VCaP (cell line): ENCODE data around the gene STAC3.

Experiments used
- H3K27ac ChIP-seq: fragments of 450-650 bp; 2 replicates; pipeline ENCODE4 v1.5.1; 2017
- TF ChIP-seq, protein P1 (sequence below): fragments of 450-650 bp; conservative IDR thresholded peaks from 2 replicates; pipeline ENCODE4 v1.5.1; 2017; ENCODE audit warnings: mild to moderate bottlenecking, moderate library complexity

The STAC3 gene

DNA sequence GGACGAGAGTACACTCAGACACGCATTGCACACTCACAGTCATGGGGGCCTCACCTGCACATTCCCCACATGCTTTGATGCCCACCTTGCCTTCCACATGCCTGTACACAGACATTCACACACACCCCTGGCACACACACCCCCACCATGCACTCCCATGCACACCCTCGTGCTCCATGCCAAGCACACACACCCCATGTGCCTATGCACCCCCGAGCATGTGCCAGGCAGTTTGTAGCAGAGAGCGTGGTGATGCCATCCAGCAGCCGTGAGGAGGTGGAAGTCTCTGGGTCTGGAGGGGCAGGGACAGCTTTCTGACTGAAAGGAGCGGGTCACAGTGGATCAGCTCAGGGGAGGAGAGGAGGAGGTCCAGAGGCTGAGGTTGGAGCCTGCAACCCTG is 45.1 kb downstream of the STAC3 start:
- TF ChIP-seq, protein P1, sequence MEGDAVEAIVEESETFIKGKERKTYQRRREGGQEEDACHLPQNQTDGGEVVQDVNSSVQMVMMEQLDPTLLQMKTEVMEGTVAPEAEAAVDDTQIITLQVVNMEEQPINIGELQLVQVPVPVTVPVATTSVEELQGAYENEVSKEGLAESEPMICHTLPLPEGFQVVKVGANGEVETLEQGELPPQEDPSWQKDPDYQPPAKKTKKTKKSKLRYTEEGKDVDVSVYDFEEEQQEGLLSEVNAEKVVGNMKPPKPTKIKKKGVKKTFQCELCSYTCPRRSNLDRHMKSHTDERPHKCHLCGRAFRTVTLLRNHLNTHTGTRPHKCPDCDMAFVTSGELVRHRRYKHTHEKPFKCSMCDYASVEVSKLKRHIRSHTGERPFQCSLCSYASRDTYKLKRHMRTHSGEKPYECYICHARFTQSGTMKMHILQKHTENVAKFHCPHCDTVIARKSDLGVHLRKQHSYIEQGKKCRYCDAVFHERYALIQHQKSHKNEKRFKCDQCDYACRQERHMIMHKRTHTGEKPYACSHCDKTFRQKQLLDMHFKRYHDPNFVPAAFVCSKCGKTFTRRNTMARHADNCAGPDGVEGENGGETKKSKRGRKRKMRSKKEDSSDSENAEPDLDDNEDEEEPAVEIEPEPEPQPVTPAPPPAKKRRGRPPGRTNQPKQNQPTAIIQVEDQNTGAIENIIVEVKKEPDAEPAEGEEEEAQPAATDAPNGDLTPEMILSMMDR, result no peak
- H3K27ac ChIP-seq, result no peak overlapping the region

DNA sequence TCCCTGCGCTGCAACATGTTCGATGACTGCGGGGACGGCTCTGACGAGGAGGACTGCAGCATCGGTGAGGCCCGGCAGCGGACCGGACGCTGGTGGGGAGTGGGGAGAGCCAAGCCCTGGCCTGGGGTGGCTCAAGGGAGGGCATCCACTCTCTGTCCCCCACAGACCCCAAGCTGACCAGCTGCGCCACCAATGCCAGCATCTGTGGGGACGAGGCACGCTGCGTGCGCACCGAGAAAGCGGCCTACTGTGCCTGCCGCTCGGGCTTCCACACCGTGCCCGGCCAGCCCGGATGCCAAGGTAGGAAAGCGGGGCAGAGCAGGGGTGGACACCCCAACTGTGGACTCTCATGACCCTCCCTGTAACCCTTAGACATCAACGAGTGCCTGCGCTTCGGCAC is 45.8 kb downstream of the STAC3 start:
- TF ChIP-seq, protein P1, result no peak
- no peak overlapping the region for H3K27ac ChIP-seq

DNA sequence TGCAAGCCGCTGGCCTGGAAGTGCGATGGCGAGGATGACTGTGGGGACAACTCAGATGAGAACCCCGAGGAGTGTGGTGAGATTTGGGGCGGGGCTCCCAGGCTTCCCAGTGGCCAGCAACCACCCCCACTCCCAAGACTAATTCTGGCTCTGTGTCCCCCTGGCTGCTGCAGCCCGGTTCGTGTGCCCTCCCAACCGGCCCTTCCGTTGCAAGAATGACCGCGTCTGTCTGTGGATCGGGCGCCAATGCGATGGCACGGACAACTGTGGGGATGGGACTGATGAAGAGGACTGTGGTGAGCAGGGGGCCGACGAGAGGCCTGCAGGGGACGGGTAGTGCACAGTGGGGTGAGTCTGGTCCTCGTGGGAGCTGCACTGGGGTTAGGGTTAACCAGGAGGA is 46.5 kb downstream of the STAC3 start:
- TF ChIP-seq, protein P1, result no peak
- H3K27ac ChIP-seq, result no peak overlapping the region

DNA sequence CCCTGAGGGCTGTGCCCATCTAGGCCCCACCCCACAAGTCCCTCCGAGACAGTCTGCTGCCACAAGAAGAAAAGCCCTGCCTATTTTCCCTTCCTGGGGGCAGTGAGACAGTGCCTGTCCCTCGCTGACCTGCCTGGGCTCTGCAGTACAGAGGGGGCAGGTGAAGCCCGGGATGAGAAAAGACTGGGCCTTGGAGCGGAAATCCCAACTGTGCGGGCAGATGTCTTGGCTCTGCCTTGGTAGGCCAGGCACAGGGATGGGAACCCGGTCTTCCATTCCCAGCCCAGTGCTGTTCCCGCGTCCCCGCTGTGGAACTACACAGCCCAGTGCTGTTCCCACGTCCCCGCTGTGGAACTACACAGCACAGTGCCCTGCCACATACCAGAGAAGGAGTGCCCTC is 47.2 kb downstream of the STAC3 start:
- TF ChIP-seq, protein P1, result no peak
- no peak overlapping the region for H3K27ac ChIP-seq

DNA sequence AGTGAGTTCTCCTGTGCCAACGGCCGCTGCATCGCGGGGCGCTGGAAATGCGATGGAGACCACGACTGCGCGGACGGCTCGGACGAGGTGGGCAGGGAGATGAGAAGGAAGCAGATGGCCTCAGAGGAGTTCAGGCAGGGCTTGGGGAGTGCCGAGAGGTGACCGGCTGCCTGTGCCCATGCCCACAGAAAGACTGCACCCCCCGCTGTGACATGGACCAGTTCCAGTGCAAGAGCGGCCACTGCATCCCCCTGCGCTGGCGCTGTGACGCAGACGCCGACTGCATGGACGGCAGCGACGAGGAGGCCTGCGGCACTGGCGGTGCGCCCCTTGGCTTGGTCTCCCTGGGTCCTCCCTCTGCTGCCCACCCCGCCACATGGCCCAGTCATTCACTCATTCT is 47.8 kb downstream of the STAC3 start:
- TF ChIP-seq, protein P1, result no peak
- H3K27ac ChIP-seq, result no peak overlapping the region

DNA sequence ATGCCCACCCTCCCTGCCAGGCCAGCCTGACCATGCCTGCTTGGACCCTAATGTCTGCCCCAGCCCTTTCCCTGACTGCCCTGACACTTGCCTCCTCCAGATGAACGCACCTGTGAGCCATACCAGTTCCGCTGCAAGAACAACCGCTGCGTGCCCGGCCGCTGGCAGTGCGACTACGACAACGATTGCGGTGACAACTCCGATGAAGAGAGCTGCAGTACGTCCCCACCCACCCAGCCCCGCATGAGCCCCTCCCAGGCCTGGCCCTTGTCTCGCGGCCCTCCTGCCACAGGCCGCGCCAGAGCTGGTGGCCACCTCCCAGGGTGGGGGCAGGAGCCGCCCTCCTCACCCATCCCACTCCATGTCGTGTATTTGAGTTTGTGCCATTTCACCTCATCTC is 48.7 kb downstream of the STAC3 start:
- TF ChIP-seq, protein P1, result no peak
- no peak overlapping the region for H3K27ac ChIP-seq

DNA sequence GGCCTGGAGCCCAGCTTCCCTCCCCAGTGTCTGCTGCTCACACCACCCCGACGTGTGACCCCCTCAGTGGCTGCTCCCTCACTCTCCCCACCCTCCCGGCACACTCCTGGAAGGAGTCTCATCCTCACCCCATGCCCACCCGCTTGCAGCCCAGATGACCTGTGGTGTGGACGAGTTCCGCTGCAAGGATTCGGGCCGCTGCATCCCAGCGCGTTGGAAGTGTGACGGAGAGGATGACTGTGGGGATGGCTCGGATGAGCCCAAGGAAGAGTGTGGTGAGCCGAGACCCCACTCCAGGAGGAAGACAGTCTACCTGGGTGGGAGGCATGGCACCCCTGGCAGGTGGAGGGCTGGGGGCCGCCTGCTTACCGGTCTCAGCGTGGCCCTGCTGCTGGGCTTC is 49.4 kb downstream of the STAC3 start:
- TF ChIP-seq, protein P1, result no peak
- H3K27ac ChIP-seq, result no peak overlapping the region

DNA sequence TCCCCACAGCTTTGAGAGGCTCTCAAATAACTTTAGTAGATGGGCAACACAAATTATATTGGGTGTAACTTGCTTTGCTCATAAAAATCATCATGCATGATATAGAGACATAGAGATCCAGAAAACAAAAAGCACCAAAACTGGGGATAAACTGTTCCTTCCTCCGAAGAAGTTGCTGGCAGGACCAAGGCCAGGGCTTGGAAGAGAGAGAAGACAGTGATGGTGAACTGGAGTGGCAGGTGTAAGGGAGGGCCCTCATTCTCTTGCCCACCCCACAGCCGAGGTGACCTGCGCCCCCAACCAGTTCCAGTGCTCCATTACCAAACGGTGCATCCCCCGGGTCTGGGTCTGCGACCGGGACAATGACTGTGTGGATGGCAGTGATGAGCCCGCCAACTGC is 49.8 kb downstream of the STAC3 start:
- TF ChIP-seq, protein P1, result no peak
- no peak overlapping the region for H3K27ac ChIP-seq
